ENCODE results near the gene ARHGEF38. TPM values are rescaled to one million over a fixed set of nuclear protein-coding genes. Genes with fewer than 3 reads are reported as not detected.

Gene ARHGEF38
- not detected in 2 replicates for total RNA-seq

DNA sequence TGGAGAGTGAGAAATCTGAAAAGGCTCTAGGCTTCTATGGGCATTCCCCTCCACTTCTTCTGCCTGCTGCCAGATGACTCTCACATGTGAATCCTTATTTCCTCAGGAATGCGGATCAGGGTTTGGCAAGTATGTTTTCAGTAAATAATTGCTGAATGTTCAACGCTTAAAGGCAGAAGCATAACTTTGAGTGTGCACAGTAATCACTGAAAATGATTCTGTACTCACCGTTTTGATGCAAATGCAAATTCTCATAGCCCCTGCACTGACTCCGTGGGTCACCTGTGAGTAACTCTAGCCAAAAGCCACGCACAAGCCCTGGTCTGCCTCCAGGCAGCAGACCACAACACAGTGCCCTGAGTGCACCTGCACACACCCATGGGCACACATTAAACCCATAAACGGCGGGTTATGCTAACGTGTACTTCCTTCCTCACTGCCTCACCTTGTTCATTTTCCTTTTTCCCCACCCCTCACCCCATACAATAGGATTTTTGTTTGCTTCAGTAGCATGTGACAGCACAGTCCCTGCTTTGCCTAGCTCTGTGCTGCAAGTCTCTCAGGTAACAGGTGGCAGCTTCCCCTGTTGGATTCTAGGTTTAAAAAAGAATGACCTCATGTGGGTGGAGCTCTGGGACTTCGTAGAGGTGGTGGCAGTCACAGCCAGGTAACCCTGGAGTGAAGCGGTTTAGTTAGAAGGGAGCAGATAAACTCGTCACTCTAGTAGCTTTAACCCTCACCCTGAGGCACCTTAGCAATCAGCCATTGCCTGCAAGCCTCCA is at the start of gene ARHGEF38:
Gene ARHGEF38, plus strand, starts transcription at position 656 of the 782 bp plus-strand sequence. CDS start 146 bp downstream, outside the sequence.

GRCh38 chr4:105708181-105709080 is 156.0 kb downstream of the ARHGEF38 start, which contains the start of the genes GSTCD and INTS12:
Gene GSTCD, plus strand, starts transcription at chr4:105708784. Its CDS starts 8,830 bp downstream, at chr4:105717614.
Gene INTS12, minus strand, starts transcription at chr4:105708689. Its CDS starts 8,684 bp downstream, at chr4:105700005.

Other genes starting within 250 kb of the ARHGEF38 start
- 68.7 and 78.2 TPM in 2 replicates for gene PPA2, start 78.6 kb upstream of the ARHGEF38 start, total RNA-seq
- 17.8 and 27.1 TPM in 2 replicates for gene INTS12, start 156.1 kb downstream of the ARHGEF38 start, total RNA-seq
- 6.2 and 15.4 TPM in 2 replicates for gene GSTCD, start 156.2 kb downstream of the ARHGEF38 start, total RNA-seq